ENCODE results near the gene CCDC141. TPM values are rescaled to one million over a fixed set of nuclear protein-coding genes. Genes with fewer than 3 reads are reported as not detected.

The CCDC141 gene
- polyA plus RNA-seq, 2 of the 4 experiments (the other 2 are of a cell fraction) = not detected

DNA sequence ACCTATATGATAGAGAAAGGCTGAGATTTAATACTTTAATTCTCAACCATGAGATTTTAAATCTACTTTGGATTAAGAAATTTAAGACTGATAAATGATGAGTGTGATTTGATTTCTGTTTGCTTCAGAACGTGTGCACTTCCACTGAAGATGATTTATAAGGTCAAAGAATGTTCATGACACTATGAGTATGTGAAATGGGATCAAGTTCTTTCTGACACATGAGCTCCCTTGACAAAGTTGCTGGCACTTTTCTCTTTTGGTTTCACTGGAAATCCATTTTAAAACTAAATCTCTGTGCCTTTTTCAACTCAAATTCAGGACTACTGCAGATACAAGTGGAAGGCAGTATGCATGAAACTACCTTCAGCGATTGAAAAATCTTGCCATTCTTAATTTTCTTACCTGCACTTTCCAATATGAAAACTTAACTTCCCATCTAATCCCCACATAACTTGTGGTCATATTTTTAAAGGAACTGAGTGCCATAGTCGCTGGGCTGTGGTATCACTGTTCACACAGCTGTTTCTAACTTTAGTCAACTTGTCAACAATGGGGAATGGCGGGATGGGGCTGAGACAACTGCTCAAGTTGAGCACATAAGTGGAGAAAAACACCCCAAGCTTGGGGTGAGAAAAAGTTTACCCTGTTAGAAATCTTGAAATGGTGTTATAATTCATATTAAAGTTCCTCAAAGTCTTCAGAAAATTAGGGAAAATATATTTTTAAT is 190.9 kb downstream of the CCDC141 start:
- Histone ChIP-seq H3K4me3 (no peak overlapping the region), H3K4me2 (no peak overlapping the region), H3K9me3 (no peaks in the 10 kb centered on the region), H3K4me1 (no peaks in the 10 kb centered on the region), H3K27ac (no peak overlapping the region)
- no peak for FAIRE-seq
- 29% methylated on average over 4 of the region's 4 CpGs for WGBS (ENCODE audit: missing lambda C conversion rate)
- CTCF ChIA-PET = interaction anchor here (0.6 kb wide), 1 partner anchor 70 kb away, joined by 3 read pairs; no protein-coding TSS in a partner anchor
- ATAC-seq = no peak
- TF ChIP-seq SMC3 (IDR thresholded peaks at IDR 0.05) (no peak), KDM5A (IDR thresholded peaks at IDR 0.05) (no peak), RAD21 (conservative IDR thresholded peaks at IDR 0.05 in 1 of 2, IDR thresholded peaks at IDR 0.05 in 1 of 2) (no peak), KDM1A (IDR thresholded peaks at IDR 0.05; ENCODE audit: low read depth) (no peak), POLR2AphosphoS2 (conservative IDR thresholded peaks at IDR 0.05; ENCODE audit: low read length) (no peak), MYC (IDR thresholded peaks at IDR 0.05; ENCODE audit: borderline replicate concordance, low read length) (no peak), EHF (CRISPR knock-in tag; IDR thresholded peaks at IDR 0.05) (no peak), SREBF2 (IDR thresholded peaks at IDR 0.05) (no peak), EP300 (IDR thresholded peaks at IDR 0.05) (no peak), CBX2 (IDR thresholded peaks at IDR 0.05; ENCODE audit: borderline replicate concordance, low read depth) (no peak), FOSB (CRISPR knock-in tag; IDR thresholded peaks at IDR 0.05) (no peak)
- TF ChIP-seq, protein P1, sequence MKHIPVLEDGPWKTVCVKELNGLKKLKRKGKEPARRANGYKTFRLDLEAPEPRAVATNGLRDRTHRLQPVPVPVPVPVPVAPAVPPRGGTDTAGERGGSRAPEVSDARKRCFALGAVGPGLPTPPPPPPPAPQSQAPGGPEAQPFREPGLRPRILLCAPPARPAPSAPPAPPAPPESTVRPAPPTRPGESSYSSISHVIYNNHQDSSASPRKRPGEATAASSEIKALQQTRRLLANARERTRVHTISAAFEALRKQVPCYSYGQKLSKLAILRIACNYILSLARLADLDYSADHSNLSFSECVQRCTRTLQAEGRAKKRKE (CRISPR knock-in tag; IDR thresholded peaks at IDR 0.05; ENCODE audit: low read depth) = no peak
- TF ChIP-seq, protein P2, sequence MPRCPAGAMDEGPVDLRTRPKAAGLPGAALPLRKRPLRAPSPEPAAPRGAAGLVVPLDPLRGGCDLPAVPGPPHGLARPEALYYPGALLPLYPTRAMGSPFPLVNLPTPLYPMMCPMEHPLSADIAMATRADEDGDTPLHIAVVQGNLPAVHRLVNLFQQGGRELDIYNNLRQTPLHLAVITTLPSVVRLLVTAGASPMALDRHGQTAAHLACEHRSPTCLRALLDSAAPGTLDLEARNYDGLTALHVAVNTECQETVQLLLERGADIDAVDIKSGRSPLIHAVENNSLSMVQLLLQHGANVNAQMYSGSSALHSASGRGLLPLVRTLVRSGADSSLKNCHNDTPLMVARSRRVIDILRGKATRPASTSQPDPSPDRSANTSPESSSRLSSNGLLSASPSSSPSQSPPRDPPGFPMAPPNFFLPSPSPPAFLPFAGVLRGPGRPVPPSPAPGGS (IDR thresholded peaks at IDR 0.05) = no peak
- TF ChIP-seq, protein P3, sequence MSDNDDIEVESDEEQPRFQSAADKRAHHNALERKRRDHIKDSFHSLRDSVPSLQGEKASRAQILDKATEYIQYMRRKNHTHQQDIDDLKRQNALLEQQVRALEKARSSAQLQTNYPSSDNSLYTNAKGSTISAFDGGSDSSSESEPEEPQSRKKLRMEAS (IDR thresholded peaks at IDR 0.05) = no peak
- POLR2A ChIA-PET = no interaction called here
- no peak for DNase-seq (ENCODE audit: low read depth in 1 of 2, low spot score in 1 of 2)

DNA sequence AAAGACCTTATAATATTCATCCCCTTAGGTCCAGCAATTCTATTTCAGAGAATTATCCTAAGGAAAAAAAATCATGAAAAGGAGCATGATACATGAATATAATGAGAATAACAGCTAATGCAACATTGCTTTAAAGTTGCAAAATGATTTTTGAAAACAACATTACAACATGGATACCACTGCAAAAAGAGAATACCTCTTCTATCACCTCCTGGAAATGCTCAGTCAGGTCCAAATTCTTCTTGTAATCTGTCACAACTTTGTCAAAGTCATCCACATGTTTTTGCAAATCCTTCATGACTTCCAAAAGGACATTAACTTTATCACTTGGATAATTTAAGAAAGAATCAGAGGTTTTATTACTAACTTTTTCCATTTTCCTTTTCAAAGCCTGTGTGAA is 194.8 kb downstream of the CCDC141 start:
- Histone ChIP-seq H3K9me3 (no peaks in the 10 kb centered on the region), H3K4me2 (no peak overlapping the region), H3K4me1 (no peaks in the 10 kb centered on the region), H3K4me3 (no peak overlapping the region), H3K27ac (no peak overlapping the region)
- DNase-seq (ENCODE audit: low read depth in 1 of 2, low spot score in 1 of 2) = no peak
- no peak for FAIRE-seq
- ChIA-PET CTCF (interaction anchor here (1.0 kb wide), 1 partner anchor 43 kb away, joined by 3 read pairs; no protein-coding TSS in a partner anchor), POLR2A (no interaction called here)
- no peak for ATAC-seq
- TF ChIP-seq RFX5 (IDR thresholded peaks at IDR 0.05) (no peak), ZC3H11A (IDR thresholded peaks at IDR 0.05) (no peak), EHMT2 (IDR thresholded peaks at IDR 0.05; ENCODE audit: low read depth) (no peak), NR3C1 (IDR thresholded peaks at IDR 0.05) (no peak), NFE2L2 (conservative IDR thresholded peaks at IDR 0.05; ENCODE audit: low read length) (no peak), POLR2A (IDR thresholded peaks at IDR 0.05; ENCODE audit: low read length) (no peak), MYC (IDR thresholded peaks at IDR 0.05; ENCODE audit: borderline replicate concordance, low read length) (no peak), JUN (IDR thresholded peaks at IDR 0.05) (no peak), EP300 (IDR thresholded peaks at IDR 0.05) (no peak), MAFK (IDR thresholded peaks at IDR 0.05; ENCODE audit: partially characterized antibody) (no peak), POLR2AphosphoS2 (conservative IDR thresholded peaks at IDR 0.05; ENCODE audit: low read length) (no peak), ZFP36 (IDR thresholded peaks at IDR 0.05; ENCODE audit: borderline replicate concordance, partially characterized antibody) (no peak), JUNB (IDR thresholded peaks at IDR 0.05) (no peak), KDM5A (IDR thresholded peaks at IDR 0.05) (no peak), CBX2 (IDR thresholded peaks at IDR 0.05; ENCODE audit: borderline replicate concordance, low read depth) (no peak), HEYL (CRISPR knock-in tag; IDR thresholded peaks at IDR 0.05) (no peak)
- TF ChIP-seq, protein P2 (IDR thresholded peaks at IDR 0.05) = no peak
- TF ChIP-seq, protein P3 (IDR thresholded peaks at IDR 0.05) = no peak

All from A549 (cell line).